Osteocyte (in vitro differentiated cells): ENCODE results near the gene MMP20. TPM values are rescaled to one million over a fixed set of nuclear protein-coding genes. Genes with fewer than 3 reads are reported as not detected.
A peak's percentile ranks its signal among the peaks of the same experiment; 100 is the strongest.

Experiments used
- DNase-seq: peaks from one replicate; pipeline ENCODE4 v3.0.0; 2021; ENCODE audit warnings: mixed read lengths; ENCODE audit not compliant: unreplicated experiment; ENCODE audit errors: extremely low spot score
- H3K27ac Mint-ChIP-seq: one replicate; pipeline ENCODE4 v1.8.0; 2021; ENCODE audit warnings: mild to moderate bottlenecking, mixed read lengths; ENCODE audit not compliant: unreplicated experiment
- H3K27me3 Mint-ChIP-seq: one replicate; pipeline ENCODE4 v1.8.0; 2021; ENCODE audit warnings: mixed read lengths; ENCODE audit not compliant: unreplicated experiment
- H3K36me3 Mint-ChIP-seq: one replicate; pipeline ENCODE4 v1.8.0; 2021; ENCODE audit warnings: mixed read lengths; ENCODE audit not compliant: unreplicated experiment
- H3K4me1 Mint-ChIP-seq: one replicate; pipeline ENCODE4 v1.8.0; 2021; ENCODE audit warnings: mixed read lengths; ENCODE audit not compliant: unreplicated experiment
- H3K4me3 Mint-ChIP-seq: one replicate; pipeline ENCODE4 v1.8.0; 2021; ENCODE audit warnings: mild to moderate bottlenecking, moderate library complexity, mixed read lengths; ENCODE audit not compliant: unreplicated experiment
- H3K9me3 Mint-ChIP-seq: one replicate; pipeline ENCODE4 v1.8.0; 2021; ENCODE audit warnings: mixed read lengths; ENCODE audit not compliant: unreplicated experiment
- total RNA-seq: library from RNA; stranded (reverse); gene quantifications from 2 replicates; pipeline ENCODE4 v1.2.1, GENCODE V29; 2021
- TF ChIP-seq, protein P1 (sequence below): fragments of 200-600 bp; sonication (generic); IDR thresholded peaks from 2 replicates; pipeline ENCODE4 v1.5.0; 2021; ENCODE audit warnings: antibody characterized with exemption, mild to moderate bottlenecking, moderate library complexity

MMP20 gene
- total RNA-seq, 1 donor from 2014 or later = not detected

DNA sequence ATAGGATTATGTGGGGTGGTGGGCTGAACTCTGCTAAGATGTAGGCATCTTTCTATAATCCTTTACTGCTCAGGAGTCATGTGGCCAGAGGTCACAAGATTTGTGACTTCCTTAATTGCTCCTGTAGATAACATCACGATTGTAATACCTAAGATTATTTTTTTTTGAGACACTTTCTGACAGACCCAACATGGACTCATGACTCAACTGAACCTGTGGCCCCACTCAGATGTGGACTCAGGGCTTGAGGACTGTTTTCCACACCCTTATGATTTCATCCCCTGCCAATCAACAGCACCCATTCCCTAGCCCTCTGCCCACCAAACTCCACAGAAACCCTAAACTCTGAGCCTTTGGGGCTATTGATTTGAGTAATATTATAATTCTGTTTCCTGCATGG is 59.0 kb downstream of the MMP20 start:
- Mint-ChIP-seq H3K4me3 (no peak overlapping the region), H3K4me1 (peaks cover 13% of the 10 kb centered on the region)

DNA sequence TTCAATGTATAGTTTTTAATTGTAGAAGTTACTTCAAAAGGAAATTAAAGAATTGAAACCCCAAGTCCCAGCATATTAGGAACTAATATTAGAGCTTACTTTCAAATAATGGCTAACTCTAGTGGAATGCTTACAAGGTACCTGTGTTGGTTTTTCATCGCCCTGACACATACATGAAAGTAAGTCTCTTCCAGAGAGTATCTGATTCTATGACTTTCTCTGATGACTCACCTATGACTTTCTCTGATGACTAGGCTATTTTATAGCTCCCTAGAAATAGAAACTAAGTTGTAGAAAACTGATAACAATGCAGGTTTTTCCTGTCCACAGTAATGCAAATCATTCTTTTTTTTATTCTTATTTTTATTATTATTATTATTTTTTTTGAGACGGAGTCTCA is 61.0 kb downstream of the MMP20 start:
- H3K36me3 Mint-ChIP-seq = no peaks in the 10 kb centered on the region
- peaks cover 27% of the 10 kb centered on the region for H3K4me1 Mint-ChIP-seq
- H3K27me3 Mint-ChIP-seq = no peaks in the 10 kb centered on the region
- TF ChIP-seq, protein P1, sequence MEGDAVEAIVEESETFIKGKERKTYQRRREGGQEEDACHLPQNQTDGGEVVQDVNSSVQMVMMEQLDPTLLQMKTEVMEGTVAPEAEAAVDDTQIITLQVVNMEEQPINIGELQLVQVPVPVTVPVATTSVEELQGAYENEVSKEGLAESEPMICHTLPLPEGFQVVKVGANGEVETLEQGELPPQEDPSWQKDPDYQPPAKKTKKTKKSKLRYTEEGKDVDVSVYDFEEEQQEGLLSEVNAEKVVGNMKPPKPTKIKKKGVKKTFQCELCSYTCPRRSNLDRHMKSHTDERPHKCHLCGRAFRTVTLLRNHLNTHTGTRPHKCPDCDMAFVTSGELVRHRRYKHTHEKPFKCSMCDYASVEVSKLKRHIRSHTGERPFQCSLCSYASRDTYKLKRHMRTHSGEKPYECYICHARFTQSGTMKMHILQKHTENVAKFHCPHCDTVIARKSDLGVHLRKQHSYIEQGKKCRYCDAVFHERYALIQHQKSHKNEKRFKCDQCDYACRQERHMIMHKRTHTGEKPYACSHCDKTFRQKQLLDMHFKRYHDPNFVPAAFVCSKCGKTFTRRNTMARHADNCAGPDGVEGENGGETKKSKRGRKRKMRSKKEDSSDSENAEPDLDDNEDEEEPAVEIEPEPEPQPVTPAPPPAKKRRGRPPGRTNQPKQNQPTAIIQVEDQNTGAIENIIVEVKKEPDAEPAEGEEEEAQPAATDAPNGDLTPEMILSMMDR = no peak
- peaks cover 7% of the 10 kb centered on the region for H3K9me3 Mint-ChIP-seq
- no peak overlapping the region for H3K4me3 Mint-ChIP-seq
- H3K27ac Mint-ChIP-seq = no peak overlapping the region
- no peak for DNase-seq

More for the DNA sequence above, 59.0 kb downstream of the MMP20 start:
- TF ChIP-seq, protein P1 = no peak
- no peak for DNase-seq
- H3K36me3 Mint-ChIP-seq = peaks cover 1% of the 10 kb centered on the region
- H3K27ac Mint-ChIP-seq = no peak overlapping the region
- peaks cover 7% of the 10 kb centered on the region for H3K9me3 Mint-ChIP-seq
- no peaks in the 10 kb centered on the region for H3K27me3 Mint-ChIP-seq

DNA sequence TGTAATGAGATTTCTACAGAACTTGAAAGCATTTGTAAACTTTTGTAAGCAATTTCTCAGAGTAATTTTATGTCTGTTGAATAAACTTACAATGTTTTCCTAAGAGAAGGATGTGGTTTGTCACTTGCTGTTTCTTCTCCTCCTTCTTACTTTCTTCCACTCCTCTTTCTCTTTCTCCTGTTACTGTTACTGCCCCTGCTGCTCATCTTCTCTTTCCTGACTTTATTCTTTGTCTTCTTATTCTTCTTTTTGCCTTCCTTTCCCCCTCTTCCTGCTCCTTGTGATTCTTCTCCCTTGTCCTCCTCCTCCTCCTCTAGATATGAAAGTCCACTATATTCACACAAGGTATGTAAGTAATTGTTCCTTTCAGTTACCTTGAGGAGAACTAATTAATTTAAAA is 63.5 kb downstream of the MMP20 start:
- peaks cover 27% of the 10 kb centered on the region for H3K4me1 Mint-ChIP-seq
- TF ChIP-seq, protein P1 = no peak
- H3K27ac Mint-ChIP-seq = peak overlapping the region; percentile 12
- no peaks in the 10 kb centered on the region for H3K36me3 Mint-ChIP-seq
- H3K4me3 Mint-ChIP-seq = peak overlapping the region; percentile 61
- H3K27me3 Mint-ChIP-seq = no peaks in the 10 kb centered on the region
- DNase-seq = no peak
- H3K9me3 Mint-ChIP-seq = peaks cover 3% of the 10 kb centered on the region

DNA sequence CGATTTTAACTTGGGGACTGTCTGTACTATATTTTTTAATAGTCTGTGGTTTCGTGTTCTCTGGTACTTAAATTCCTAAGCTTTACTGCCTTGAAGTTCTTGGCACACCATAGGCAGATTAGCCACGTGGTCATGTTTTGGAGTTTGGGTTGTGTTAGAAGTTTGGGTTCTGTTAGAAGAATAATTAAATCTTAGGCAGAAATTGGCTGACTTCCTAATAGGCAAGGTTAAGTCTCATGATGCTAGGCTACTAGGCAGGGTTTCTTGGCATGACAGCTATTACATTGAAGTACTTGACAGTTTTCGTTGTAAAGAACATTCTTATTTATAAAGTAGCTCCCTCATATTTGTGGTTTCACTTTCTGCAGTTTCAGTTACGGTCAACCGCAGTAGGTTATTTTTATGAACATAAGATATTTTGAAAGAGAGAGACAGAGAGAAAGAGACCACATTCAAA is 64.5 kb downstream of the MMP20 start:
- H3K9me3 Mint-ChIP-seq = no peaks in the 10 kb centered on the region
- TF ChIP-seq, protein P1 = no peak
- peak overlapping the region; percentile 85 for H3K27ac Mint-ChIP-seq
- no peaks in the 10 kb centered on the region for H3K36me3 Mint-ChIP-seq
- peaks cover 27% of the 10 kb centered on the region for H3K4me1 Mint-ChIP-seq
- no peaks in the 10 kb centered on the region for H3K27me3 Mint-ChIP-seq
- peak overlapping the region; percentile 72 for H3K4me3 Mint-ChIP-seq
- DNase-seq = no peak

DNA sequence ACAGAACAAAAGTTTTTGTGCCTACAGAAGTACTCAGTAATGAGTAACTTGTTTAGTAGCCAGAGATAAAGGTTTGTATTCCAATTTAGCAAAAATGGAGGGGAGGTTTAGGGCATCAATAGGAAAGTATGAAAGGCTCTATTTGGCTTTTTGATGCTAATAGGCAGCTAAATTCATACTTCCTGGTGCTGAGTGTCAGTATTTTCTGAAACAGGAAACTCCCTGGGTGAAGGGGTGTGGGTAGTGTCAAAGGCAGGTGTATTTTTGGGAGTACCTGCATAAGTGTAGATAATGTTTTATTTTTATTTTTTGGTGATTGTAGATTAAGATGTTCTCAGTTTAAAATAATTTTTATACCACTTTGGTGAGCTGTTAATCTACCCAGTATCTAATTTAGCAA is 65.3 kb downstream of the MMP20 start:
- H3K27ac Mint-ChIP-seq = peak overlapping the region; percentile 85
- no peaks in the 10 kb centered on the region for H3K27me3 Mint-ChIP-seq
- no peak overlapping the region for H3K4me3 Mint-ChIP-seq
- TF ChIP-seq, protein P1 = no peak
- DNase-seq = no peak
- H3K36me3 Mint-ChIP-seq = no peaks in the 10 kb centered on the region
- no peaks in the 10 kb centered on the region for H3K9me3 Mint-ChIP-seq
- peaks cover 27% of the 10 kb centered on the region for H3K4me1 Mint-ChIP-seq
